OCI-LY3 (cell line): ENCODE measurements around the gene CYBRD1.

Experiments
- EZH2phosphoT487 ChIP-seq: fragments of 200-600 bp; shearing (Covaris generic); IDR thresholded peaks from 2 replicates; pipeline ENCODE4 v1.6.1; 2018; ENCODE audit warnings: antibody characterized with exemption, mixed run types, low read depth
- TF ChIP-seq, protein P1 (sequence below): fragments of 200-600, 300-600 bp; sonication (generic); IDR thresholded peaks from 2 replicates; pipeline ENCODE4 v1.5.1; 2014; ENCODE audit warnings: antibody characterized with exemption, low read length, low read depth

DNA sequence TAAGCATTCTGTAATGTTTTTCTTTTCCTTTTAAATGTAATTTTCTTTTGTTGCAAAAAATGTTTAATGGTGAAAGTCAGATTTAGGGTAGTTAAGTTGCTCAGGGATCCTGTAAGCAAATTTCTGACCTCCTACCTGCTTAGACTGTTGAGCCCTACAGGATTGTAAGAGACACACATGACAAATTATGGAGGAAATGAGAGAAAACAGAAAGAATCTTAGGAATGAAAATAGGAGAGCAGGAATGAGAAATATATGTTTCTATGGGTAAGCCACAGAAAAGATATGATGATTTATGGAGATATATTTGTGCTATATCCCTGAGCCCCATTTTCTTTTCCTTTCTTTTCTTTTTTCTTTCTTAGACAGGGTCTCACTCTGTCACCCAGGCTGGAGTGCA is 28.3 kb downstream of the CYBRD1 start:
- TF ChIP-seq, protein P1, sequence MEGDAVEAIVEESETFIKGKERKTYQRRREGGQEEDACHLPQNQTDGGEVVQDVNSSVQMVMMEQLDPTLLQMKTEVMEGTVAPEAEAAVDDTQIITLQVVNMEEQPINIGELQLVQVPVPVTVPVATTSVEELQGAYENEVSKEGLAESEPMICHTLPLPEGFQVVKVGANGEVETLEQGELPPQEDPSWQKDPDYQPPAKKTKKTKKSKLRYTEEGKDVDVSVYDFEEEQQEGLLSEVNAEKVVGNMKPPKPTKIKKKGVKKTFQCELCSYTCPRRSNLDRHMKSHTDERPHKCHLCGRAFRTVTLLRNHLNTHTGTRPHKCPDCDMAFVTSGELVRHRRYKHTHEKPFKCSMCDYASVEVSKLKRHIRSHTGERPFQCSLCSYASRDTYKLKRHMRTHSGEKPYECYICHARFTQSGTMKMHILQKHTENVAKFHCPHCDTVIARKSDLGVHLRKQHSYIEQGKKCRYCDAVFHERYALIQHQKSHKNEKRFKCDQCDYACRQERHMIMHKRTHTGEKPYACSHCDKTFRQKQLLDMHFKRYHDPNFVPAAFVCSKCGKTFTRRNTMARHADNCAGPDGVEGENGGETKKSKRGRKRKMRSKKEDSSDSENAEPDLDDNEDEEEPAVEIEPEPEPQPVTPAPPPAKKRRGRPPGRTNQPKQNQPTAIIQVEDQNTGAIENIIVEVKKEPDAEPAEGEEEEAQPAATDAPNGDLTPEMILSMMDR, result no peak
- TF ChIP-seq EZH2phosphoT487, result no peak
